ENCODE measurements around the gene BGLAP.

BGLAP gene

GRCh38 chr1:156228501-156228900, 13.5 kb upstream of the BGLAP start:
- DNase-seq, result no peak

- DNase-seq, result no peak
Observed at GRCh38 chr1:156229809-156230472, 12.0 kb upstream of the BGLAP start.

DNA sequence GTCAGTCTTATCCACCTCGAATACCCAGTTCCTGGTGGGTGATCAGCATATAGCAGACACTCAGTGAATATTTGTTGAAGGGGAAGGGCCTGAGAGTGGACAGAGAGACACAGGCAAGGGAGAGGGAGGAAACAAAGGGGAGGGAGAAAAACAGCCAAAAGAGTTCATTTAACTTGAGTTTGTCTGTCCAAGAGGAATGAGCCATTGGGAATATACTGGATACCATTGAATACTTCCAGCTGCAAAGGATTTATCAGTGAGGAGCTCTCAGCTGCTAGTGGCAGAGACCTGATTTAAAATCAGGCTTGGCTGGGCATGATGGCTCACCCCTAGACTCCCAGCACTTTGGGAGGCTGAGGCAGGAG, 11.5 kb upstream of the BGLAP start:
- no peak for DNase-seq

- no peak for DNase-seq
Observed at GRCh38 chr1:156232201-156232894, 9.6 kb upstream of the BGLAP start.

- DNase-seq, result no peak
Observed at GRCh38 chr1:156233426-156234127, 8.4 kb upstream of the BGLAP start.

- no peak for DNase-seq
Observed at GRCh38 chr1:156236164-156236563, 5.8 kb upstream of the BGLAP start.

- DNase-seq, result no peak
Observed at GRCh38 chr1:156238248-156238647, 3.7 kb upstream of the BGLAP start.

- no peak for DNase-seq
Observed at GRCh38 chr1:156241311-156241811, 623 bp upstream of the BGLAP start.

DNA sequence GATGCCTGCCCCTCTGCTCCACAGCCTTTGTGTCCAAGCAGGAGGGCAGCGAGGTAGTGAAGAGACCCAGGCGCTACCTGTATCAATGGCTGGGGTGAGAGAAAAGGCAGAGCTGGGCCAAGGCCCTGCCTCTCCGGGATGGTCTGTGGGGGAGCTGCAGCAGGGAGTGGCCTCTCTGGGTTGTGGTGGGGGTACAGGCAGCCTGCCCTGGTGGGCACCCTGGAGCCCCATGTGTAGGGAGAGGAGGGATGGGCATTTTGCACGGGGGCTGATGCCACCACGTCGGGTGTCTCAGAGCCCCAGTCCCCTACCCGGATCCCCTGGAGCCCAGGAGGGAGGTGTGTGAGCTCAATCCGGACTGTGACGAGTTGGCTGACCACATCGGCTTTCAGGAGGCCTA, 754 bp downstream of the BGLAP start:
- no peak for DNase-seq

DNA sequence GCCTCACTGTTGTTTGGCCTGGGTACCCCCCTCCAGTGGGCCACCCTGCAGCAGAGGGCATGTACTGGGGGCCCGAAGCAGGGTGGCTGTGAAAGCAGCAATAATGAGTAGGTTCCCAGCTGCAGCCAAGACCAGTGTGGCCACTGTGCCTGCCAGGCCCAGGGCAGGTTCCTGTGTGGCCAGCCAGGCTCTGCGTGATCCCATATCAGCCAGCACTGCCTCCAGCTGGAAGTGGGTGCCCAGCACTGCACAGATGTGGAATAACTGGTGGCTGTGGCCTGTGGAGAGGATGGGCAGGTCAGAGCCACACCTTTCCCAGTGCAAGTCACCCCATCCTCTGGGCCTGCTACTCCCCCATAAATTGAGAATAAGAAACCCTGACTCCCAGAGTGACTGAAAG, 2.1 kb downstream of the BGLAP start:
- DNase-seq, result no peak

DNA sequence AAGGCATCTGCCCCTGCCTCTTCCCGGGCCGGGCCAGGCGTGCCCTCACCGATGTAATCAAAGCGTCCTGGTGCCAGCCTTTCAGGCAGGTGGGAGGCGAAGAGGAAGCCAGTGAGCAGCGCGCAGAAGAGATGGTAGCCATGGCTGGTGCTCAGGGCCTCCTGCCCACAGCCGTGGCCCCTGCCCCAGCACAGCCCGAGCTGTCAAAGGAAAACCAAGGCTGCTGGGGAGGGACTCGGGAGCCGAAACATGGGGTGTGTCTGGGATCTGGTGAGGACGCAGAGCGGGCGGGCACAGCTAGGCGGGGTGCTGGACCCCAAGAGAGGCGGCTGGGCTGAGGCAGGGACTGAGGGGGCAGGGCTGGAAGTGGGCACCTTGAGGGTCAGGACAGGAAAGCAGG, 2.7 kb downstream of the BGLAP start:
- no peak for DNase-seq

DNA sequence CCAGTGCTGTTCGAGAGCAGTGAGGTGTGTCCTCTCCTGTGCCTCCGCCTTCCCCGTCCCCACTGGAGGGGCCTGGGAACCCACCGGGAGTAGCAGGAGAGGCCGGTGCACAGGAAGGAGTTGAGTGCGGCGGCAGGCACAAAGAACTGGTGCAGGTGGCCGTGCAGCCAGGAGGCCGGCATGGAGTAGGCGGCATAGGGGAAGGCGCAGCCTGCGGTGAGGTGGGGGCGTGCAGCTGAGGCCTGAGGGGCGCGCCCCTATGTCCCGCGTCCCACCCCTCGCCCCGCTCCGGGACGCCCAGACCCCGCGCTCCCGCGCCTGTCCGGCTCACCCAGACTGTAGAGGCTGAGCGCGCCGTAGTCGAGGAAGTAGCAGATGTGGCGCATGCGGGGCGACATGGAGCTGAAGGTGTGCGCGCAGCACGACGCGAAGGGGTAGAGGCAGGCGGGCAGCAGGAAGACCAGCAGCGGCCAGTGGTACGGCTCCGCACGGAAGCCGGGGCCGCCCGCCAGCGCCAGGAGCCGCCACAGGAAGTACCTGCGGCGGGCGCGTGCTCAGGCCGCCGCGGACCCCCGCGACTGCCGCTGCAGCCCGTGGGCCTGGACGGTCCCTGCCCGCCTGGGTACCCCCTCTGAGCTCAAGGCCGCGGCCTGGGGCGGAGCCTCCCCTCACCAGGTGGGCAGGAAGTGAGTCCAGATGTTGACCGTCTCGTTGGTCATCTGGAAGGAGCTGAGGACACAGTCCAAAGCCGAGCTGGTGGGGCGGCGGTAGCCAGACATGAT, 3.7 kb downstream of the BGLAP start:
- DNase-seq, result peak; percentile 30

DNA sequence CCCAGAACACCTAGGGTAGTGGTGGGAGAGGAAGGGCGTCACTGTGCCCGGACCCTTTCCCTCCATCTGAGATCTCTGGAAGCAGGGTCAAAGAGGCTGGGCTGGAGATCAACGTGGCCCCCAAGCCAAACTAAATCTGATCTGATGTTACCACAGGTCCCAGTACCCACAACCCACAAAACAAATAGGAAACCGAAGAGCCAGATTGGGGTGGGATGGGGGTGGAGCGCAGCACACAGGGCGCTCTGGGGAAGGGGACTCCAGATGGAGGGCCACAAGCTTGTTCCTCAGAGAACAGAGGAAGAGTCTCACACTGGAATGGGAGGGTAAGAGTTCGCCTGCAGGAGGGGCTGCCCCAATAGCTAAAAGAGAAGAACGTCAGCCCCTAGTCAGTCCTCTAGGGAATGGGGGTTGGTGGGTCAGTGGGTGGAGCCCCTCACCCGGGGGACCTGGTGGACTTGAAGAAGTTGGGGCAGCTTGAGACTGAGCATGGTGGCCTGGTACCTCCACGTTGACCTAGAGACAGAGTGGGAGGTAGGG, 4.3 kb downstream of the BGLAP start:
- no peak for DNase-seq

GRCh38 chr1:156246781-156247459, 4.9 kb downstream of the BGLAP start:
- no peak for DNase-seq

GRCh38 chr1:156247460-156248322, 5.7 kb downstream of the BGLAP start, which contains the start of gene PAQR6:
Gene PAQR6, minus strand, starts transcription at chr1:156248056. Its CDS starts 1,325 bp downstream, at chr1:156246731.
- DNase-seq, result no peak

GRCh38 chr1:156248323-156248683, 6.3 kb downstream of the BGLAP start:
- no peak for DNase-seq

- no peak for DNase-seq
Observed at GRCh38 chr1:156249593-156249992, 7.6 kb downstream of the BGLAP start.

- no peak for DNase-seq
Observed at GRCh38 chr1:156251527-156251926, 9.5 kb downstream of the BGLAP start.

DNA sequence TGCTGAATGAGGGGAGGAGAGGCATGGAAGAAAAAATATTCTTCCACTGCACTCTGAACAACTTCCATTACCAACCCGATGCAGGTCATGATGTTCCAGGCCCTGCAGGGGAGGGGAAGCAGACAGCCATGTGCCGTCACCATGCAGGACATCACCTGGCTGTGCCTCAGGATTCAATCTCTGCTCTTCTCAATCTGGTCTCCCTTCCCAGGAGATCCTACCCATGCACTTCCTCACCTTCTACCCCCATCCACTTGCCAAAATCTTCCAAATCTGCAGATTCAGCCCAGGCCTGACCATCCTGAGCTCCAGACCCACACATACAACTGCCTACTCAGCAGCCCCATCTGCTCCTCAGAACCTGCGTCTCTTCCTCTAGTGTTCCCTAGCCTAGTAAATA, 11.7 kb downstream of the BGLAP start:
- no peak for DNase-seq

DNA sequence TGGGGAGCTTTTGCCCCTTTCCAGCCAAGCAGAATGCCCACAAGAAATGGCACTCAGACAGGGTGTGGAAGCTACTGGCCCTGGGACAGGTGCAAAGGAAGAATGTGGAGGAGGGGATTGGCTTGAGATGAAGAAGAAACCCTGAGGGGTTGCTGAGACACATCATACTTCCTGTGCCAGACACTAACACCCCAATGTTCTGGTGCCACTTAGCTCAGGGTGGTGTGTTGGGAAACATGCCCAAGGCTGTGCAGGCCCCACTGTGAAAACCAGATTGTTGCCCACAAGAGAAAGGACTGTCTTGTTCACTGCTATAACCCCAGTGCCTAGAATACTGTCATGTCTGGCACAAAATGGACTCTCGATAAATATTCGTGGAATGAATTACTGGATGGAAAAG, 15.7 kb downstream of the BGLAP start:
- DNase-seq, result no peak

GRCh38 chr1:156258859-156259258, 16.9 kb downstream of the BGLAP start:
- DNase-seq, result no peak

Measured in stimulated activated CD4-positive, alpha-beta T cell treated with anti-CD3 and anti-CD28 coated beads, Interleukin-12 subunit alpha, Interleukin-12 subunit beta, amount 100 ng/mL, for 4 hours (primary cell).